ENCODE data around the gene MAP3K4.

DNA sequence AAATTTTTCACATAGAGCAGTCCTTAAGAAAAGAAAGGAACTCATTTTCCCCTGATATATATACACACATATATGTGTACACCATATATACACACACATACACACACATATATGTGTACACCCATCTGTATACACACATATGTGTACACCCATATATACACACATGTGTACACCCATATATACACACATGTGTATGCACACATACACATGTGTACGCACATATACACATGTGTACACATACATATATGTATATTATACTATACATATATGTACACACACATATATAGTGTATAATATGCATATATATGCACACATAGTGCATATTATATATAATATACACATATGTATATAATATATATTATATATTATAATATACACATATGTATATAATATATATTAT, 9.1 kb downstream of the MAP3K4 start:
- TF ChIP-seq MXI1 (conservative IDR thresholded peaks at IDR 0.05; ENCODE audit: poor library complexity, severe bottlenecking) = no peak
- TF ChIP-seq, protein P1, sequence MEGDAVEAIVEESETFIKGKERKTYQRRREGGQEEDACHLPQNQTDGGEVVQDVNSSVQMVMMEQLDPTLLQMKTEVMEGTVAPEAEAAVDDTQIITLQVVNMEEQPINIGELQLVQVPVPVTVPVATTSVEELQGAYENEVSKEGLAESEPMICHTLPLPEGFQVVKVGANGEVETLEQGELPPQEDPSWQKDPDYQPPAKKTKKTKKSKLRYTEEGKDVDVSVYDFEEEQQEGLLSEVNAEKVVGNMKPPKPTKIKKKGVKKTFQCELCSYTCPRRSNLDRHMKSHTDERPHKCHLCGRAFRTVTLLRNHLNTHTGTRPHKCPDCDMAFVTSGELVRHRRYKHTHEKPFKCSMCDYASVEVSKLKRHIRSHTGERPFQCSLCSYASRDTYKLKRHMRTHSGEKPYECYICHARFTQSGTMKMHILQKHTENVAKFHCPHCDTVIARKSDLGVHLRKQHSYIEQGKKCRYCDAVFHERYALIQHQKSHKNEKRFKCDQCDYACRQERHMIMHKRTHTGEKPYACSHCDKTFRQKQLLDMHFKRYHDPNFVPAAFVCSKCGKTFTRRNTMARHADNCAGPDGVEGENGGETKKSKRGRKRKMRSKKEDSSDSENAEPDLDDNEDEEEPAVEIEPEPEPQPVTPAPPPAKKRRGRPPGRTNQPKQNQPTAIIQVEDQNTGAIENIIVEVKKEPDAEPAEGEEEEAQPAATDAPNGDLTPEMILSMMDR (IDR thresholded peaks at IDR 0.05; ENCODE audit: poor library complexity, severe bottlenecking) = no peak
- TF ChIP-seq POLR2AphosphoS5 (IDR thresholded peaks at IDR 0.05) = no peak
- no peak for TF ChIP-seq TAF1 (IDR thresholded peaks at IDR 0.05; ENCODE audit: low read depth)
- no peak for TF ChIP-seq SMC3 (conservative IDR thresholded peaks at IDR 0.05; ENCODE audit: poor library complexity)
- TF ChIP-seq, protein P2, sequence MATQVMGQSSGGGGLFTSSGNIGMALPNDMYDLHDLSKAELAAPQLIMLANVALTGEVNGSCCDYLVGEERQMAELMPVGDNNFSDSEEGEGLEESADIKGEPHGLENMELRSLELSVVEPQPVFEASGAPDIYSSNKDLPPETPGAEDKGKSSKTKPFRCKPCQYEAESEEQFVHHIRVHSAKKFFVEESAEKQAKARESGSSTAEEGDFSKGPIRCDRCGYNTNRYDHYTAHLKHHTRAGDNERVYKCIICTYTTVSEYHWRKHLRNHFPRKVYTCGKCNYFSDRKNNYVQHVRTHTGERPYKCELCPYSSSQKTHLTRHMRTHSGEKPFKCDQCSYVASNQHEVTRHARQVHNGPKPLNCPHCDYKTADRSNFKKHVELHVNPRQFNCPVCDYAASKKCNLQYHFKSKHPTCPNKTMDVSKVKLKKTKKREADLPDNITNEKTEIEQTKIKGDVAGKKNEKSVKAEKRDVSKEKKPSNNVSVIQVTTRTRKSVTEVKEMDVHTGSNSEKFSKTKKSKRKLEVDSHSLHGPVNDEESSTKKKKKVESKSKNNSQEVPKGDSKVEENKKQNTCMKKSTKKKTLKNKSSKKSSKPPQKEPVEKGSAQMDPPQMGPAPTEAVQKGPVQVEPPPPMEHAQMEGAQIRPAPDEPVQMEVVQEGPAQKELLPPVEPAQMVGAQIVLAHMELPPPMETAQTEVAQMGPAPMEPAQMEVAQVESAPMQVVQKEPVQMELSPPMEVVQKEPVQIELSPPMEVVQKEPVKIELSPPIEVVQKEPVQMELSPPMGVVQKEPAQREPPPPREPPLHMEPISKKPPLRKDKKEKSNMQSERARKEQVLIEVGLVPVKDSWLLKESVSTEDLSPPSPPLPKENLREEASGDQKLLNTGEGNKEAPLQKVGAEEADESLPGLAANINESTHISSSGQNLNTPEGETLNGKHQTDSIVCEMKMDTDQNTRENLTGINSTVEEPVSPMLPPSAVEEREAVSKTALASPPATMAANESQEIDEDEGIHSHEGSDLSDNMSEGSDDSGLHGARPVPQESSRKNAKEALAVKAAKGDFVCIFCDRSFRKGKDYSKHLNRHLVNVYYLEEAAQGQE (IDR thresholded peaks at IDR 0.05; ENCODE audit: borderline replicate concordance) = no peak
- no peak for TF ChIP-seq EZH2 (IDR thresholded peaks at IDR 0.05; ENCODE audit: borderline replicate concordance, insufficient read depth, low read length, poor library complexity, severe bottlenecking)
